DMS153 treated with DMSO at 0.1 percent for 48 hours (cell line): Measurements from ENCODE around the gene CRYZL1.
A peak's percentile ranks its signal among the peaks of the same experiment; 100 is the strongest.
"Not testable (repeated sequence)": the region's sequence is repeated elsewhere in the genome, so short reads cannot be mapped to it uniquely, and the experiment has no call there.

Experiments used
- DNase-seq: peaks from one replicate; lab custom pipeline; 2025; ENCODE audit not compliant: unreplicated experiment; lab: John Stamatoyannopoulos, UW

Gene CRYZL1

DNA sequence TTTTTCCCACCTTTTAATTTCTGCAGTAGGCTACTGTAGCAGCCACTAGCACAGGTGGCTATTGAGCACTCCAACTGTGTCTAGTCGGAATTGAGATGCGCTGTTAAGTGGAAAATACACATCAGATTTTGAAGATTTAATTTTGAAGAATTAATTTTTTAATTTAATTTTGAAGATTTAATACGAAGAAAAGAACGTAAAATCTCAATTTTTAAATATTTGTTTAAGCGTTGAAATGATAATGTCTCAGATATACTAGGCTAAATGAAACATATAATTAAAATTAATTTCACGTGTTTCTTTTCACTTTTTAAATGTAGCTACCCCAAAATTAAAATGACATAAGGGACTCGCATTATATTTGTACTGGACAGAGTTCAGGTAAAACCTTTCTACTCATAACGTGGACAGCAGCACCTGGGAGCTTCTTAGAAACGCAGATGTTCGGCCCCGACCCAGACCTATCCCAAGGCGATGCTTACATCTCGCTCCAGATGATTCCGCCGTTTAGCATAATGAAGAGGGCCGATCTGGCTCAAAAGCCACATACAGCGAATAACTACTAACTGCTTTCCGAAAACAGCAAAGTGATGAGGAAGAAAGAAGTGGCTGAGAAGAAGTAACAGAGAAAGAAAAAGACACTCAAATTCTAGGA is 717 bp downstream of the CRYZL1 start:
- DNase-seq = peak; percentile 45

DNA sequence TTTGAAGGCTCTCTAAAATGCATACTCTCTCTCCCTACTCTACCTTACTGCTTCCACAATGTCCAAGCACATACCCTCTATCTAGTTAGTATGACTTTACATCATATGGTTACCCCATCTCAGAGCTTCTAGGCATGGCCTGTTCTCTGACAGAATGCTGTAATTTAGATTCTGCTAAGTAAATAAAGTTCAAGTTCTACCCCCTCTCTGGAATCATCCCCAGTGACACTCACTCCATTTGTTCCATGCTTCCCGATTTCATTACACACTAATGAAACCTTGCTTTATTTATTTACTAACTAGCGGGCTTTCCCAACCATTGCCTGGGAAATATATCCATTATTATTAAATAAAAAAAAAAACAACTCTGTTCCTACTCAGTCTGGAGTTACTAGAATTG is 7.3 kb downstream of the CRYZL1 start:
- no peak for DNase-seq

DNA sequence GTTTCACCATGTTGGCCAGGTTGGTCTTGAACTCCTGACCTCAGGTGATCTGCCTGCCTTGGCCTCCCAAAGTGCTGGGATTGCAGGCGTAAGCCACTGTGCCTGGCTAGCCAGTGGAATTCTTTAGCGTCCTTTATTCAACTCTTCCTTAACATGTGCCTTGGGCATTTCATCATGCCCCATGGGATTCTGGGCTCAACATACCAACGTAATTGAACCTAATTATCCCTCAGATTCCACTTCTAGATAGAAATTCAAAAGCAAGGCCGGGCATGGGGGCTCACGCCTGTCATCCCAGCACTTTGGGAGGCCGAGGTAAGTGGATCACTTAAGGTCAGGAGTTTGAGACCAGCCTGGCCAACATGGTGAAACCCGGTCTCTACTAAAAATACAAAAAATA is 15.4 kb downstream of the CRYZL1 start:
- not testable (repeated sequence) for DNase-seq

- no peak for DNase-seq
Observed at GRCh38 chr21:33622253-33622652, 19.3 kb downstream of the CRYZL1 start.

- DNase-seq = no peak
Observed at GRCh38 chr21:33619726-33620125, 21.8 kb downstream of the CRYZL1 start.

- no peak for DNase-seq
Observed at GRCh38 chr21:33618407-33618806, 23.1 kb downstream of the CRYZL1 start.

GRCh38 chr21:33617565-33617964 is 24.0 kb downstream of the CRYZL1 start:
- not testable (repeated sequence) for DNase-seq

DNA sequence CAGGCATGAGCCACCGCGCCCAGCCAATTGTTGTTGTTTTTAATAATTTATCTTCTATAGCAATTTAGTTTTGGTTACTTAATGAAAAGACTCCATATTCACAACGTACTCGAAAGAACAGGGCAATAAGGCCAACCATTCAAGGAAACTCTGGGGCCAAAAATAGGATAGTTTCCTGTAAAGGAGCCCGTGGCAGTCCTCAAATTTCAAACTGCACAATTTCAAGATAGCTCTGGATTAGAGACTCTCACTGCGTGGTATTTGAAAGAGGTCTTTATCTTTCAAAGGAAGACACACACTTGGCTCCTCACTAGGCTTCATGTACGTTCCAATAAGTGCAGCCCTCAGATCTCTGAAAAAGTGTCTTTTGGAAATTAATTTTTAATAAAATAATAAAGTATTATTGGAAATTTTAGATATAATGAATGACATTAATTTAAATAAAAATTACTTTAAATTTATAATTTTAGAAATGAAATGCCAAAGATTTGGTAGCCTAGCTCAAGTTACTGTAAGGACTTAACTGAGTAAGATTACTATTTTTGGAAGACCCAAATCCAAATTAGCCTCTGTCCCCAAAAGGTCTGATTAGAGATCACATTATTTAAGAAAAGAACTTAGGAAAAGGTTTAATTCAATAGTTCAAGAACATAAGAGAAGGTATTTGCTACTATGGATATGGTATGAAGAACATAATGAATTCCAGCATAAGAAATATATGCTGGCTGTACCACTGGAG is 30.4 kb downstream of the CRYZL1 start:
- no peak for DNase-seq

- DNase-seq = no peak
Observed at GRCh38 chr21:33608559-33608958, 33.0 kb downstream of the CRYZL1 start.

DNA sequence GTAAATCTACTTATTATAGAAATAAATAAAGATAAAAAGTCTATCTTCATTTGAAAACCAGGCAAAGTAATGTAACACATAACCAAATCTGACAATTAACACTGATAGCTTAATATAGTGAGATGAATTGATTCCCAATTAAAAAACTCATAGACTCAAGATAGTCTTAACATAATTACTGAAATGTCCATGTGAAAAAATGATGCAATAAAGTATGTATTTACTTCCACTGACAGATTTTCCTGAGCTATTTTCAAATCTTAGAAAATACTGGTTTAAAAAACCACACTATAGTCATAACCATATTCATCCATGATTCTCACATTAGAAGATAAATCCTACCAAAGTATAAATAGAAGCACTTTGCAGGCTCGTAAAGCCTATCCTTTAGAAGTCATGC is 43.5 kb downstream of the CRYZL1 start:
- DNase-seq = no peak

DNA sequence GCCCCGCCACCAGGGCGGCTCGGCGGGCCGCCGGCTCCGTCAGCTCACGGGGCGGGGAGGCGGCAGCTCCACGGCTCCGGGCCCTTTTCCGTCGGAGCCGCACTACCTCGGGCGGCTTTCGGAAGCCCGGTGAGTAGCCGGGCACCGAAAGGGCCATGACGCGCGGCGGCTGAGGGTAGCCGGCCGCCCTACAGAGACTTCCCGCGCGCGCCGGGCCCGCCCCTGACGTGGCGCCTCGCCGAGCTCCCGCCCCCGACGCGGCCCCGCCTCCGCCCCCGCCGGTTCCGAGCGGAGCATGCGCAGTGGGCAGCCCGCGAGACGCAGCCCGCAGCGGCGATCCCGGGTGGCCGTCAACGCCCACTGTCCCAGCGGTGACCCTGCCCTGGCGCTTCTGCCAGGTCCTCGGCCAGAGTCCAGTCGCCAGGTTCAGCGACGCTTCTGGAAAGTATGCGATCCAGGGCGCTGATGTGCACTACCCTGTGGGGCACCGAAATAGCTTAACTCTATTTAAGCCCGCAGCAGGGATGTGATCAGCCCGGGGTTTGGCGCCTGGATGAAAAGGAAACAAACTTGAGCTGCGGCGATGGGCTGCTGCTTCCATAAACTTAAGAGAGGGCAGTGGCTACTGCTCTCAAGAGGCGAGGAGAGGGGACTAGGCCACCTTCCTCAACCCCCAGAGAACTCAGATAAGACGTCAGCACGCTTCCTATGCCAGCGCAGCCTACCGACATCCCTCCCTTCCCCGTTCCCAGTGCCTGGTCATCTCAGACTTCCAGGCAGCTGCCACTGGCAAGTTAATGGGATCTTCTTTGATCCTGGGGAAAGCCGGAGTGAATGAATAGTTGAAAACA is 52.8 kb downstream of the CRYZL1 start, which contains the start of gene DONSON:
Gene DONSON, minus strand, starts transcription at position 200 of the 851 bp plus-strand sequence. Its CDS starts 43 bp downstream, at position 157.
- peak; percentile 83 for DNase-seq

- DNase-seq = no peak
Observed at GRCh38 chr21:33587792-33588484, 53.6 kb downstream of the CRYZL1 start.

DNA sequence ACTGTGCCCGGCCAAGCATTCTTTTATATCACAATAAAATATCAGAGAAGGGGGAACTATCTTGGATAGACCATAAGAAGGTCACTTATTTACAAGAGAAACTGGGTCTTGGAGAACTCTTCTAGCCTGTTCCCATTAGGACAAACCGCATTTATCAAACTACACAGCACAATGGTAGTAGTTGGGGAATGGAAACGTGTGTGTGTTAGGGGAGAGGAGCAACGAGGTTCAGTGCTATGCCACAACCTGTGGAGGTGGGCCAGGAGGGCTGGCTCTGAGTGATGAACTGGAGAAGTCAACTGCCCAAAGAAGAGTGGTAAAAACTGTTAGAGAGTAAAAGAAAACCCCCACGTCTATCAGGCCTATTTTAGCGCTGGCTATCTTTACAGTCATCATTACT is 54.6 kb downstream of the CRYZL1 start:
- no peak for DNase-seq

- no peak for DNase-seq
Observed at GRCh38 chr21:33584455-33584854, 57.1 kb downstream of the CRYZL1 start.

DNA sequence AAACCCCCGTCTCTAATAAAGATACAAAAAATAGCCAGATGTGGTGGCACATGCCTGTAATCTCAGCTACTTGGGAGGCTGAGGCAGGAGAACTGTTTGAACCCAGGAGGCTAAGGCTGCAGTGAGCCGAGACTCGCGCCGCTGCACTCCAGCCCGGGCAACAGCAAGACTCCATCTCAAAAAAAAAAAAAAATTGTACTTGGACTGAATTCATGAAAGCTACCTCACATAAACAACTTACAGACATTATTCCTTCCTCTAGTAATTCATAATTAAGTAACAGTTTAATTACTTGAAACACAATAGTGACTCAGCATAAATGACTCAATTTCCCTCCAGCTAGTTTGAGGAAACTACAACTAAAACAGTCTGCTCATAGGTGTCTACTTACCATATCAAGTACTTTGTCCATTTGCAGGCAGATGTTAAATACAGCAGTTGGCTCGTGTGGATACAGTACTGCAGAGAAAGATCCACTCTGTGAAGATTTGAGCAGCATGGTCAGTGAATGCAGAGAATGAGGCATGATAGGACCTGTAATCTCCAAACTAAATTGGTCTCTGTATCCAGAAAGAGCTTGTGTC is 62.5 kb downstream of the CRYZL1 start:
- no peak for DNase-seq

GRCh38 chr21:33578214-33578613 is 63.3 kb downstream of the CRYZL1 start:
- no peak for DNase-seq

- DNase-seq = not testable (repeated sequence)
Observed at GRCh38 chr21:33576741-33577141, 64.8 kb downstream of the CRYZL1 start.

DNA sequence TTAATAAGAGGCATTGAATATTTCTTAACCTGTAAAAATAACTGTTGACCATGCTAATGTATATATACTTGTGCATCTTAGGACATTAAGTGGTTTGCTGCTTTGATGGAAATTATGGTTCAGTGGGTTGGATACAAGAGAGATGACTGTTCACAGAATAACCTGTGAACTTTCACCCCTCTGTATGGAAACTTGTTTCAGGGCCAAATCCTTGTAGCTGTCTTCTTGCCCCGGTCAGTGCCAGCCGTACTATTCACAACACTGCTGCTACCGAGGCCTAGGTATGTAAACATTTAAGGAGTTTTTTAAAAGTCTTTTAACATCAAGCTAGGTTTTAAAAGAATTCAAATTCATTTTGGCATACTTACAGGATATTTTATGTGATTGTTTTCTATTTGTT is 69.2 kb downstream of the CRYZL1 start:
- no peak for DNase-seq

GRCh38 chr21:33569991-33570390 is 71.5 kb downstream of the CRYZL1 start:
- DNase-seq = no peak

GRCh38 chr21:33568448-33568847 is 73.1 kb downstream of the CRYZL1 start:
- no peak for DNase-seq

GRCh38 chr21:33567914-33568313 is 73.6 kb downstream of the CRYZL1 start:
- no peak for DNase-seq
